ENCODE data around the gene LUC7L3.
"Not testable (repeated sequence)": the region's sequence is repeated elsewhere in the genome, so short reads cannot be mapped to it uniquely, and the experiment has no call there.

Gene LUC7L3

GRCh38 chr17:50699410-50699809 is 20.0 kb upstream of the LUC7L3 start:
- no peak for TF ChIP-seq CTCF (IDR thresholded peaks at IDR 0.05; ENCODE audit: low read depth, low read length)
- no peak for DNase-seq
- Histone ChIP-seq H3K36me3 (peaks cover 89% of the 10 kb centered on the region), H3K9me3 (ENCODE audit: severe bottlenecking) (no peaks in the 10 kb centered on the region), H3K4me3 (ENCODE audit: low read depth, low read length) (no peak overlapping the region), H3K27me3 (ENCODE audit: insufficient read depth, low read depth, severe bottlenecking) (no peaks in the 10 kb centered on the region), H3K27ac (no peak overlapping the region)

GRCh38 chr17:50703162-50703561 is 16.2 kb upstream of the LUC7L3 start:
- H3K36me3 ChIP-seq, result peaks cover 68% of the 10 kb centered on the region
- no peaks in the 10 kb centered on the region for H3K9me3 ChIP-seq (ENCODE audit: severe bottlenecking)
- no peak for TF ChIP-seq CTCF (IDR thresholded peaks at IDR 0.05; ENCODE audit: low read depth, low read length)
- H3K27me3 ChIP-seq (ENCODE audit: insufficient read depth, low read depth, severe bottlenecking), result no peaks in the 10 kb centered on the region
- no peak overlapping the region for H3K4me3 ChIP-seq (ENCODE audit: low read depth, low read length)
- H3K27ac ChIP-seq, result no peak overlapping the region; the same call in 1 of the 2 replicates
- DNase-seq, result no peak

GRCh38 chr17:50707289-50708049 is 11.9 kb upstream of the LUC7L3 start, which contains the start of gene ANKRD40:
ANKRD40 (minus strand) TSS chr17:50707914; CDS start chr17:50707654, 260 bp downstream.
- no peak for TF ChIP-seq CTCF (IDR thresholded peaks at IDR 0.05; ENCODE audit: low read depth, low read length)
- Histone ChIP-seq H3K27me3 (ENCODE audit: insufficient read depth, low read depth, severe bottlenecking) (no peaks in the 10 kb centered on the region), H3K4me3 (ENCODE audit: low read depth, low read length) (peak within 1 kb of the TSS; percentile 81), H3K36me3 (peaks cover 32% of the 10 kb centered on the region), H3K27ac (peak within 1 kb of the TSS; percentile 84), H3K9me3 (ENCODE audit: severe bottlenecking) (no peaks in the 10 kb centered on the region)
- DNase-seq, result peak; percentile 88

- no peak for TF ChIP-seq CTCF (IDR thresholded peaks at IDR 0.05; ENCODE audit: low read depth, low read length)
- Histone ChIP-seq H3K36me3 (peaks cover 24% of the 10 kb centered on the region), H3K27ac (peak overlapping the region; percentile 84), H3K27me3 (ENCODE audit: insufficient read depth, low read depth, severe bottlenecking) (no peaks in the 10 kb centered on the region), H3K9me3 (ENCODE audit: severe bottlenecking) (no peaks in the 10 kb centered on the region), H3K4me3 (ENCODE audit: low read depth, low read length) (peak overlapping the region; percentile 81)
- DNase-seq, result no peak
Observed at GRCh38 chr17:50708050-50709000, 11.1 kb upstream of the LUC7L3 start.

GRCh38 chr17:50709053-50709452 is 10.3 kb upstream of the LUC7L3 start:
- Histone ChIP-seq H3K27ac (peak overlapping the region; percentile 84), H3K36me3 (peaks cover 16% of the 10 kb centered on the region), H3K4me3 (ENCODE audit: low read depth, low read length) (peak overlapping the region; percentile 81)
- not testable (repeated sequence) for H3K27me3 ChIP-seq (ENCODE audit: insufficient read depth, low read depth, severe bottlenecking); H3K9me3 ChIP-seq (ENCODE audit: severe bottlenecking); DNase-seq

- Histone ChIP-seq H3K27ac (no peak overlapping the region; the same call in 1 of the 2 replicates), H3K9me3 (ENCODE audit: severe bottlenecking) (no peaks in the 10 kb centered on the region), H3K36me3 (peaks cover 10% of the 10 kb centered on the region), H3K4me3 (ENCODE audit: low read depth, low read length) (no peak overlapping the region), H3K27me3 (ENCODE audit: insufficient read depth, low read depth, severe bottlenecking) (no peaks in the 10 kb centered on the region)
- TF ChIP-seq CTCF (IDR thresholded peaks at IDR 0.05; ENCODE audit: low read depth, low read length), result no peak
- no peak for DNase-seq
Observed at GRCh38 chr17:50710025-50710424, 9.4 kb upstream of the LUC7L3 start.
